DMS 273 (cell line): ENCODE data around the gene DCD.
A peak's percentile ranks its signal among the peaks of the same experiment; 100 is the strongest.

ENCODE experiments used
- DNase-seq: peaks from one replicate; lab custom pipeline; 2025; ENCODE audit not compliant: unreplicated experiment; lab: John Stamatoyannopoulos, UW

The DCD gene

GRCh38 chr12:54608769-54609168 is 39.4 kb downstream of the DCD start:
- no peak for DNase-seq

GRCh38 chr12:54608156-54608555 is 40.0 kb downstream of the DCD start:
- no peak for DNase-seq

GRCh38 chr12:54606556-54606955 is 41.6 kb downstream of the DCD start:
- no peak for DNase-seq

GRCh38 chr12:54605138-54605970 is 42.8 kb downstream of the DCD start:
- DNase-seq = no peak

- no peak for DNase-seq
These were observed 43.7 kb downstream of the DCD start for GRCh38 chr12:54604436-54604835.

- DNase-seq = no peak
These were observed 44.3 kb downstream of the DCD start for GRCh38 chr12:54603872-54604271.

- DNase-seq = peak; percentile 69
These were observed 44.9 kb downstream of the DCD start for GRCh38 chr12:54603173-54603814.

- DNase-seq = no peak
These were observed 45.5 kb downstream of the DCD start for GRCh38 chr12:54602661-54603060.

GRCh38 chr12:54601841-54602240 is 46.3 kb downstream of the DCD start:
- peak; percentile 40 for DNase-seq

GRCh38 chr12:54598970-54599369 is 49.2 kb downstream of the DCD start:
- no peak for DNase-seq

GRCh38 chr12:54596526-54596946 is 51.6 kb downstream of the DCD start:
- peak; percentile 66 for DNase-seq

- no peak for DNase-seq
These were observed 52.7 kb downstream of the DCD start for GRCh38 chr12:54595471-54595870.
